ENCODE measurements around the gene OXSR1.

- TF ChIP-seq GATA2 (IDR thresholded peaks at IDR 0.05; ENCODE audit: low read depth, low read length) = no peak
- TF ChIP-seq GATA3 (IDR thresholded peaks at IDR 0.05; ENCODE audit: low read depth, low read length) = no peak
Measured at GRCh38 chr3:38125305-38126120, 39.8 kb upstream of the OXSR1 start.
